Measurements from ENCODE around the gene PTPRN2. TPM values are rescaled to one million over a fixed set of nuclear protein-coding genes. Genes with fewer than 3 reads are reported as not detected.
"Not testable (repeated sequence)": the region's sequence is repeated elsewhere in the genome, so short reads cannot be mapped to it uniquely, and the experiment has no call there.

PTPRN2 gene
- total RNA-seq, 4 donors from 2014 or later = 2.0 to 9.5 (median 2.6) TPM

DNA sequence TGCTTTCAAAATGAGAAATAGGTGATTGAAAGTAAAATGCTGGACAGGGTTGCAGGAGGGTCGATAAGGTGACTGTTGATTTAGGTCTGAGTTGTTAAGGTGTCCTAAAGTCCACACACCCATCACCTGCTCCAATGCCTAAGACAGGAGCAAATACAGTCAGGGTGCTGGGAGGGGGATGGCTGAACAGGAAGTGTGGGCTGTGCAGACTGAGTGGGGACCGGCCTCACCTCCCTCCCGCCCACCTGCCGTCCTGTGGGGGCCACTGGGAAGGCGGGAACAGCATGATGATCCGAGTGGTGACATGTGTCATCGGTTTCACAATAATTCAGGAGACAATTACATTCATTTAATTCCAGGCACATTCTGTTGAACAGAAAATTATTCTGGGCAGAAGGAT, 990.1 kb downstream of the PTPRN2 start:
- DNase-seq (ENCODE audit: low spot score) (no peak), ATAC-seq (ENCODE audit: low FRiP score) (no peak)
- TF ChIP-seq, protein P1, sequence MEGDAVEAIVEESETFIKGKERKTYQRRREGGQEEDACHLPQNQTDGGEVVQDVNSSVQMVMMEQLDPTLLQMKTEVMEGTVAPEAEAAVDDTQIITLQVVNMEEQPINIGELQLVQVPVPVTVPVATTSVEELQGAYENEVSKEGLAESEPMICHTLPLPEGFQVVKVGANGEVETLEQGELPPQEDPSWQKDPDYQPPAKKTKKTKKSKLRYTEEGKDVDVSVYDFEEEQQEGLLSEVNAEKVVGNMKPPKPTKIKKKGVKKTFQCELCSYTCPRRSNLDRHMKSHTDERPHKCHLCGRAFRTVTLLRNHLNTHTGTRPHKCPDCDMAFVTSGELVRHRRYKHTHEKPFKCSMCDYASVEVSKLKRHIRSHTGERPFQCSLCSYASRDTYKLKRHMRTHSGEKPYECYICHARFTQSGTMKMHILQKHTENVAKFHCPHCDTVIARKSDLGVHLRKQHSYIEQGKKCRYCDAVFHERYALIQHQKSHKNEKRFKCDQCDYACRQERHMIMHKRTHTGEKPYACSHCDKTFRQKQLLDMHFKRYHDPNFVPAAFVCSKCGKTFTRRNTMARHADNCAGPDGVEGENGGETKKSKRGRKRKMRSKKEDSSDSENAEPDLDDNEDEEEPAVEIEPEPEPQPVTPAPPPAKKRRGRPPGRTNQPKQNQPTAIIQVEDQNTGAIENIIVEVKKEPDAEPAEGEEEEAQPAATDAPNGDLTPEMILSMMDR (IDR thresholded peaks at IDR 0.05) = no peak

DNA sequence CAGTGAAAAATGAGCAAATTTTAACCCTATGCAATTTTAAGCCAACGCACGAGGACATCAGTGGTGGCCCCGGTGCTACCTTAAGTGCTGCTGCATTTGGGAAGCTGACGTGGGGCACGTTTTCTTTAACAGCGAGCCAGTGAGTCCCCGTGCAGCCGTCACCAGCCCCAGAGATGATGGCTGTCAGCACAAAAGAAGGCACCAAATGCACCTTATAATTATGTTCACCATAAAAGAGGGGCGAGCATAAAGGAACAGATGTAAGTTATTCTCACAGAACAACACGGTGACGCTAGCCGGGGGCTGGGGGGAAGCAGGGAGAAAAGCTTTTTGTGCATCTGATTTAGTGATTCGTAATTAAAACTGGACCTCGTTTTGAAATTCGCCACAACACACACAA, 990.7 kb downstream of the PTPRN2 start:
- TF ChIP-seq, protein P1 (IDR thresholded peaks at IDR 0.05) = no peak
- ATAC-seq (ENCODE audit: low FRiP score) (no peak), DNase-seq (ENCODE audit: low spot score) (no peak)

DNA sequence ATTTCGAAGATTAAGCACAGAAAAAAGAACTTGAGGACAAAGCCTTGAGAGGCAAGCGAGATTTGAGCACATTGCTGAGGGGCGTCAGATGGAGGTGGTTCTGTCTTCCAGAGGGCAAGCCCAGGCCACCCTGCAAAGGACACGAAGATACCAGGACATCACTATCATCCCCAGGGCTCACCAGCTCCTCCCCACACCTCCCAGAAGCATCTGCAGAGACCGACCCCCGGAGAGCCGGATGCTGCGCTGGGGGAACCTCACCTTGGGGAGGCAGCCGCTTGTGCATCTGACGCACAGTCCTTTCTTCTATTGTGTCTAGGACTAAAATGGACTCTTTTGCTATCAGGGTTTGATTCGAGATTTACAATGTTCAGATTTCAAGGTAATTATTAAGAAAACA, 991.2 kb downstream of the PTPRN2 start:
- DNase-seq (ENCODE audit: low spot score) = no peak
- no peak for ATAC-seq (ENCODE audit: low FRiP score)
- TF ChIP-seq, protein P1 (IDR thresholded peaks at IDR 0.05) = no peak

DNA sequence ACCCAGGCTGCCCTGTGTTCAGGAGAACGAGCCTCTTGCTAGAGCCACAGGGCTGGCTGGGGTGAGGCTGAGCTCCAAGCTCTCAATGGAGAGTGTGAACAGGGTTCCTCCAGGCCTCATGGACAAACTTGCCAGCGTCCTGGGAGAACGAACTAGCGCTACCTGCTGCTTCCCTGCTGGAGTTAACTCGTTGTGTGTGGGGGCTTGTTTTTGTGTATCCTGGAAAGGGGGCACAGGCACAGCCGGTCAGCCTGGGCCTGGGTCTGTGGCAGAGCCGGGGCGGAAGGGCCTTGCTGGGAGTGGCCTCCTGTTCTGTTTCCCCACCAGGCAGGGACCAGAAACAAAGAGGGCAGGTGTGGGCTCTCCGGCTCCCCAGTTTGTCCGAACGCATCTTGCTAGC, 991.6 kb downstream of the PTPRN2 start:
- TF ChIP-seq, protein P1 (IDR thresholded peaks at IDR 0.05) = no peak
- ATAC-seq (ENCODE audit: low FRiP score) (no peak), DNase-seq (ENCODE audit: low spot score) (no peak)

DNA sequence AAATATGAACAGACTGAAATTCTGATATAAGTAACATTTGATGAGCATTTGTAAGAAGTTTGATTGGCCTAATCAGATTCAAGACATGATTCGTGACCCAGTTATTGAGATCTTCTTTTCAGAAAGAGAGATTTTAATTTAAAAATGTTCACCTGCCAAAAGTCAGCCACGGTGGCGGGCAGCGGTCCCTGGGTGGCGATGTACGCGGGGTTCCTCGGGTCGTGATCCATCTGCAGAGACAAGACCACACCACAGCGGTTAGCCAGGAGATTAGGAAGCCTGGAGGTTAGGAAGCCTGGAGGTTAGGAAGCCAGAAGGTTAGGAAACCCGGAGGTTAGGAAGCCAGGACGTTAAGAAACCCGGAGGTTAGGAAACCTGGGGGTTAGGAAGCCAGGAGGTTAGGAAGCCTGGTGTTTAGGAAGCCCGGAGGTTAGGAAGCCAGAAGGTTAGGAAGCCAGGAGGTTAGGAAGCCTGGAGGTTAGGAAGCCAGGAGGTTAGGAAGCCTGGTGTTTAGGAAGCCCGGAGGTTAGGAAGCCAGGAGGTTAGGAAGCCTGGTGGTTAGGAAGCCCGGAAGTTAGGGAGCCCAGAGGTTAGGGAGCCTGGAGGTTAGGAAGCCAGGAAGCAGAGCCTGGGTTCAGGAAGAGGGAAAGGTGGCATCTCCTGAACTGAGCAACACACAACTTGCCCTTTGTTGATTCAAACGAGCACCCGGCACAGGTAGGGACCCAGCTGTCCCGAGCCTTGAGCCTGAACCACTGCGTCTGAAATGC, 992.4 kb downstream of the PTPRN2 start:
- ATAC-seq (ENCODE audit: low FRiP score) (no peak), DNase-seq (ENCODE audit: low spot score) (no peak)
- TF ChIP-seq, protein P1 (IDR thresholded peaks at IDR 0.05) = no peak

DNA sequence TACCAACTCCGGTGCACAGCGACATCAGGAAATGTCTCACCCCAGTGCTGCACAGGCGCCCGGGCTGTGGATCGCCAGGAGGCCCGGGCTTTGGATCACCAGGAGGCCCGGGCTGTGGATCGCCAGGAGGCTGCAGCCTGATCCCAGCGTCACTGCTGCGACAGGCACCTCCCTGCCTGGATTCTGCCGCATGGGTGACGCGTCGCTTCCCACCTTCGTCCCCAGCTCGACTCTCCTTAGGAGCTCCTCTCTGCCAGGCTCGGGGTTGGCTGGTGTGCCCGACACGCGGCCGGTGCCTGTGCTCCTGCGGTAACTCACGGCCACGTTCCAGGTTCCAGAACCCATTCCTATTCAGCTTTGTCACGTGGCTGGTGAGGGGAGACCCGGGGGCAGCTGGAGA, 993.3 kb downstream of the PTPRN2 start:
- DNase-seq (ENCODE audit: low spot score) = no peak
- TF ChIP-seq, protein P1 (IDR thresholded peaks at IDR 0.05) = no peak
- ATAC-seq (ENCODE audit: low FRiP score) = no peak

DNA sequence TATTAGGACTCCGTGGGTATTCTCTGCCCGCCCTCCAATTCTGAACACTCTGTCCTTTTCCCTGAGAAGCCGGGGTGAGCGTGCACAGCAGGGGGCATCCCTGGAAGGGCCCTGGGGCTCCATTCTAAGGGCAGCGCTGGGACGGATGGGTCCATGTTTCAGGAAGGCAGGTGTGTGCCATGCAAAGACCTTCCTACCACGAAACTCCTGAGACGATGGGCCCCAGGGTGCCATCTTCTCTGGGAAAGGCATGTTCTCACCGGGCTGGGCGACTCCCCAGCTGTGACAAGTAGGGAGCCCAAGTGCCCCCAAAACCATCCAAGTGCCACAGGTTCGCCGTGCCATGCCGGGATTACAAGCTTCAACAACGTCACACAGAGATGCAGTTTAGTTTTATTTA, 994.1 kb downstream of the PTPRN2 start:
- DNase-seq (ENCODE audit: low spot score) = no peak
- TF ChIP-seq, protein P1 (IDR thresholded peaks at IDR 0.05) = no peak
- ATAC-seq (ENCODE audit: low FRiP score) = no peak

DNA sequence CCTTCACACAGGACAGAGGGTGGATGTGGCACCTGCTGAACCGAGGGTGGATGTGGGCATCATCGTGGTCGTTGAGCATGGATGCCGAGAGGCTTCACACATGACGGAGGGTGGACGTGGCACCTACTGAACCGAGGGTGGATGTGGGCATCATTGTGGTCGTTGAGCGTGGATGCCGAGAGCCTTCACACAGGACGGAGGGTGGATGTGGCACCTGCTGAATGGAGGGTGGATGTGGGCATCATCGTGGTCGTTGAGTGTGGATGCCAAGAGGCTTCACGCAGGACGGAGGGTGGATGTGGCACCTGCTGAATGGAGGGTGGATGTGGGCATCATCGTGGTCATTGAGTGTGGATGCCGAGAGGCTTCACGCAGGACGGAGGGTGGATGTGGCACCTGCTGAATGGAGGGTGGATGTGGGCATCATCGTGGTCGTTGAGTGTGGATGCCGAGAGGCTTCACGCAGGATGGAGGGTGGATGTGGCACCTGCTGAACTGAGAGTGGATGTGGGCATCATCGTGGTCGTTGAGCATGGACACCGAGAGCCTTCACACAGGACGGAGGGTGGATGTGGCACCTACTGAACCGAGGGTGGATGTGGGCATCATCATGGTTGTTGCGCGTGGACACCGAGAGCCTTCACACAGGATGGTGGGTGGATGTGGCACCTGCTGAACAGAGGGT, 994.8 kb downstream of the PTPRN2 start:
- ATAC-seq (ENCODE audit: low FRiP score); DNase-seq (ENCODE audit: low spot score): not testable (repeated sequence)

All from omental fat pad (tissue), 4 donors.